IMR-90 (cell line): ENCODE data around the gene RAD51AP2.

Experiments
- CEBPB ChIP-seq: IDR thresholded peaks from 2 replicates; pipeline ENCODE4 v1.6.1; 2012; ENCODE audit warnings: low read depth, low read length, improper control_type of control experiment
- CTCF ChIP-seq: conservative IDR thresholded peaks from 2 replicates; pipeline ENCODE4 v1.5.1; 2012; ENCODE audit warnings: mild to moderate bottlenecking, low read depth, low read length, improper control_type of control experiment
- POLR2A ChIP-seq: IDR thresholded peaks from 2 replicates; pipeline ENCODE4 v1.6.1; 2012; ENCODE audit warnings: mild to moderate bottlenecking, low read depth, low read length

DNA sequence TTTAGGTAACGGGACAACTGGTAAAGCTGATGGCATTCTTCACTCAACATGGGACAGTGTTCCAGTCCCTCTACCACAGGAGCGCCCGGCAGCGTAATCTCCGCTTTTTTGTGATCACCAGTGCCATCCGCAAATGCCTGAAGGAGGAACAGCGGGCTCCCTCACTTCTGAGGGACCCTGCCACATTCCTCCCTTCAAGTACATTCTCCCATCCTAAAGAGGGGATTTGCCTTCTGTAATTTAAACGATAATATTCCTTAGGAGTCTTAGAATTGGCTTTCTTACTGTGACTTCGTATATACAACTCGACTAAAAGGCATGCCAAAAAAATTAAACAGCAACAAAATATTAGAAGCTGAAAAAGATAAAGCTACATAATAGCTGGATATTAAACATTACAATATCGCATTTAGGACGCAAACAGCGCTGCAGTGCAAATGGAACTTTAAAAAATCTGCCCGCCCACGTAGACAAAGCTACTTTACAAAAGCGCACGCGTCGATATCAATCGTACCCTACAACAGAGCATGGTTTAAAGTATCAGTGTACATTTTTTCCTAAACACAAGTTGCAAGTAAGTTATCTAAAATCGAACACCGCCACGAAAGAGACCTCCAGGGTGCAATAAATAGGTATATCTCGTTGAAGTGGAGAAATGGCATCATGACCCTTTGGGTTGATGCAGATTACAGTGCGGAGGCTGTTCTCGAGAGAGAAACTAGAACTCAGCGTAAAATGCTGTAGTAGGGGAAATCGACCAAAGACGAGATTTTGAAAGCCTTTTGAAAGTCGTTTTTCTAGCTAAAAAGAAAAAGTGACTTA, 20.0 kb upstream of the RAD51AP2 start:
- no peak for TF ChIP-seq CTCF
- no peak for TF ChIP-seq POLR2A
- TF ChIP-seq CEBPB, result no peak
